HG03196 (cell line): Measurements from ENCODE around the gene MAD2L1BP.
"Not testable (repeated sequence)": the region's sequence is repeated elsewhere in the genome, so short reads cannot be mapped to it uniquely, and the experiment has no call there.

Source experiments
- ATAC-seq: cut with Tn5 transposase; IDR thresholded peaks from one replicate; pipeline ENCODE4 v1.9.1; 2021; ENCODE audit not compliant: unreplicated experiment

Gene MAD2L1BP

DNA sequence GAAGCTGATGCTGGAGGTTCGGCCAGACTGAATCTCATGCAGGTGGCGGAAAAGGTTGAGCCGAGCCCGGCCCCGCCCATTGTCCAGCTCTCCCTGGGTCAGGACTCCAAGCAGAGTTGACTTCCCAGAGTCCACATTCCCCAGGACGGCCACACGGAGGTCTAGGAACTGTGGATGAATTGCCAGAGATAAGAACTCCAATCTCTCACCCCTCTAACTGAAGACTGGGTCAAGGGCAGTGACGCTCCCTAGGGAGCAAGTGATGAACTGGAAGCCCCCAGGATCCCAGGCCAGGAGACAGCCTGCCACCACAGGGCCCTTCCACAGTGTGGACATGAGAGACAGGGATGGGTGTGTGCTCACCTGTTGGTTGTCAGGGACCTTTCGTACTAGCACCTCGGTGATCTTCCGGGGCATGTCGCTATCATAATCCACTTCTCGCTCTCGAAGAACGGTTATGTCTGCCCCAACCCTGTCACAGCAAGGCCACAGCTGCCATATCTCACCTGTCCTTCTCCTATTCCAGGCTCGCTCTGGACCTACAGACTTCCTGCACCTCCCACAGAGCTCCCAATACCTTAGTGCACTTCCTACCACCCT, 10.1 kb upstream of the MAD2L1BP start:
- no peak for ATAC-seq

GRCh38 chr6:43627008-43627825, 8.4 kb upstream of the MAD2L1BP start:
- ATAC-seq = no peak

DNA sequence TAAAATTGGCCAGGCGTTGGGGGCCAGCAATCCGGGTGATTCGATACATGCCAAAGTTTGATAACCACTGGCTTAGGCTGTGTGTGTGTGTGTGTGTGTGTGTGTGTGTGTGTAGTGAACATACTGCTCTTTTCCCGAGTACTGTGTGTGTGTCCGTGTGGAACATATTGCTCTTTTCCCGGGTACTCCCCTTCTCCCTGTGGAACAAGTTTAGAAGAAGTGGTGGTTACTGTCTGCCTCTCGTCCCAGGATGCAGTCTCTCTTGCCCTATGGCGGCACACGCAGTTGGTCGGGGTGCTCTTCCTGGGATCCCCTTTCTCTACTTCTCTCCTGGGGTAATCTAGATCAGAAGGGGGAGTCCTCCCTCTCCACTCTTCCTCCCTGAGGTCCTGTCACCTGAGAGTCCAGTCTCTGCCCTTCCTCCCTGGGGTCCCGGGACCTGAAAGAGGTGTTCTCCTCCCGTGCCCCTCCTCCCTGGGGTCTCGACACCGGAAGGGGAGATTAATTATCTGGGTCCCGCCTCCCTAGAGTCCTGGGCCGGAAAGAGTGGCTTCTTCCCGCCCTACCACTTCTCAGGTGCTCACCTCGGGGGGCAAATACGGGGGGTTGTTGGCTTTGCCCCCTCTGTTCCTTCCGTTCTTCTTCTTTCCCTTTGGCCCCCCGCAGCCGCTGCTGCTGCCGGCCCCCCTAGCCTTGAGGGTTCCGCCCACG, 7.1 kb upstream of the MAD2L1BP start:
- no peak for ATAC-seq

DNA sequence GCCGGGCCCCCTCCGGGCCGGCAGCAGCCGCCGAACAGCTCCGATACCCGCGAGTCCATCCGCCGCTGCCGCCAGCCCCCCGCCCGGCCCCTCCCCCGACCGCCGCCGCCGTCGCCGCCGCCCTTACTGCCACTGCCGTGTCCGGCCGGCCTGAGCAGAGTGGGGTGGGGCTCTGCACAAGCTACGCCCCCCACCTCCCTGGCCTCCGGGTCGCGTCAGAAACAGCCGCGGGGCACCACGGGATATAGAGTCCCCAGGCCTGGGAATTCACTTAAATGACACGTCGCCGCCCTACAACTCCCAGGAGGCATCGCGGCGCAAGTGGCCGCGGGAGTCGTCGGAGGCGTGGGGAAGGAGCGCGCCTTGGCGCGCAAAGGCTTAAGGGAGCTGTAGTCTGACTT, 6.5 kb upstream of the MAD2L1BP start, which contains the start of gene GTPBP2:
GTPBP2 (minus strand) TSS at position 161 of the 401 bp plus-strand sequence; CDS start at position 59, 102 bp downstream.
- peak; percentile 82 for ATAC-seq

- ATAC-seq = peak; percentile 74
These were observed 5.9 kb upstream of the MAD2L1BP start for GRCh38 chr6:43629505-43630300.

DNA sequence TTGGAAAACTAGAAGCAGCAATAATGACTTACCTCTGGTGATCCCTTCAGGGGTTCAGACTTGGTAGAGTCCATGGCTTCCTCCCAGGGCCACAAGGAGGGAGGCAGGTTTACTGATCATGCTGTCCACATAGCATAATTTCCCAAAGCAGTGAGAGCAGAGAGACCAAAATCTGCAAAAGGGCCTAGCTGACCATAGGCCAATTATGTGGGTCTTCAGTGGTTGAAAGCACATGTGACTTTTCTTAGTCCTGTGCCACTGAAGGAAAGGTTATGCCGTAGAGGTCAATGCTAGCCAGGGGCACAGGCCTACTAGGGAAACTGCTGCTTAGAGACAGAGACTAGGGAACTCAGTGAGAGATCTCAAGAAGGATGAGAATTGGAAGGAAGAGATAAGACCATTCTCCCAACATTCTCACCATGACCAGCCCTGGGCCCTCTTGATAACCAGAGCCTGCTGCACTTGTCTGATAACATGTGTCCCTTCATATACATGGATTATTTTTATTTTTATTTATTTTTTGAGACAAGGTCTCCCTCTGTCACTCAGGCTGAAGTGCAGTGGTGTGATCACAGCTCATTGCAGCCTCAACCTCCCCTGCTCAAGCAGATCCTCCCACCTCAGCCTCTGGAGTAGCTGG, 4.5 kb upstream of the MAD2L1BP start:
- ATAC-seq = no peak

GRCh38 chr6:43633002-43633401, 2.6 kb upstream of the MAD2L1BP start:
- not testable (repeated sequence) for ATAC-seq

DNA sequence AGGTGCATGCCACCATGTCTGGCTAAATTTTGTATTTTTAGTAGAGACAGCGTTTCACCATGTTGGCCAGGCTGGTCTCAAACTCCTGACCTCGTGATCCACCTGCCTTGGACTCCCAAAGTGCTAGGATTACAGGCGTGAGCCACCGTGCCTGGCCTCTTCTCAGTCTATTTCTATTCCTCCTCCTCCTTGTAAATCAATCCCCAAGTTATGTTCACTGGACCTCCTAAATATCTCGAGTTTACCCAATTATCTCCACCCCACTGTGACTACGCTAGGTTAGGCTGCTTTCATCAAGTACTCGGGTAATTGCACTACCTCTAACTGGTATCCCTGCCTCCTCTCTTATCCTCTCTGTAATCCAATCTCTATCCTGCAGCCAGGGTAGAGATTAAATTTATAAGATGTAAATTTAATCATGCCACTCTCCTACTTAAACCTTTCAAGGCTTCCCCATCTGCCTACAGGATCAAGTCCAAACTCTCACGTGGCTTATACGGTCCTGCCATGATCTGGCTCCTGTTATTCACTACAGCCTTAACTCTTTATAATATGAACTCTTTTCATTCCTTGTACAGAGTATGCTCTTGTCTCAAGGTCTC, 837 bp upstream of the MAD2L1BP start:
- ATAC-seq = no peak

GRCh38 chr6:43636308-43636659, 644 bp downstream of the MAD2L1BP start:
- ATAC-seq = no peak

DNA sequence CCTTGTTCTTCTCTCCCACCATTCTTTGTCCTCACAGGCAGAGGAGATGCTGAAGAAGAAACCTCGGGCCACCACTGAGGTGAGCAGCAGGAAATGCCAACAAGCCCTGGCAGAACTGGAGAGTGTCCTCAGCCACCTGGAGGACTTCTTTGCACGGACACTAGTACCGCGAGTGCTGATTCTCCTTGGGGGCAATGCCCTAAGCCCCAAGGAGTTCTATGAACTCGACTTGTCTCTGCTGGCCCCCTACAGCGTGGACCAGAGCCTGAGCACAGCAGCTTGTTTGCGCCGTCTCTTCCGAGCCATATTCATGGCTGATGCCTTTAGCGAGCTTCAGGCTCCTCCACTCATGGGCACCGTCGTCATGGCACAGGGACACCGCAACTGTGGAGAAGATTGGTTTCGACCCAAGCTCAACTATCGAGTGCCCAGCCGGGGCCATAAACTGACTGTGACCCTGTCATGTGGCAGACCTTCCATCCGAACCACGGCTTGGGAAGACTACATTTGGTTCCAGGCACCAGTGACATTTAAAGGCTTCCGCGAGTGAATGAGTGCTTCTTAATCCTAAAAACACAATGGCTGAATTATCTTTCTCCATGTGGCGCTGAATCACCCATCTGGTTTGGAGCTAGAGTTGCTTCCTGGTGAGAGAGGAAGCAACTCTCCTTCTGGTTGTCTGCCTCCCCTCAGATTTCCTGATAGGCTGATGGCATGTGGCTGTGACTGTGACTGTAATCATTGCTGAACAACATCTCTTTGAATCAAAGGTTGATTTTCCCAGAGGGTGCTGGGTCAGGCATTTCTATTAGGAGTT, 4.6 kb downstream of the MAD2L1BP start:
- ATAC-seq = no peak

- ATAC-seq = peak; percentile 52
These were observed 9.4 kb downstream of the MAD2L1BP start, which contains the start of gene RSPH9 for GRCh38 chr6:43644940-43645612. Gene RSPH9, plus strand, starts transcription at chr6:43645036. Its CDS starts 63 bp downstream, at chr6:43645099.

GRCh38 chr6:43645613-43645964, 9.9 kb downstream of the MAD2L1BP start:
- peak; percentile 17 for ATAC-seq

GRCh38 chr6:43647613-43648012, 12.0 kb downstream of the MAD2L1BP start:
- no peak for ATAC-seq

- ATAC-seq = no peak
These were observed 12.6 kb downstream of the MAD2L1BP start for GRCh38 chr6:43648248-43648647.

DNA sequence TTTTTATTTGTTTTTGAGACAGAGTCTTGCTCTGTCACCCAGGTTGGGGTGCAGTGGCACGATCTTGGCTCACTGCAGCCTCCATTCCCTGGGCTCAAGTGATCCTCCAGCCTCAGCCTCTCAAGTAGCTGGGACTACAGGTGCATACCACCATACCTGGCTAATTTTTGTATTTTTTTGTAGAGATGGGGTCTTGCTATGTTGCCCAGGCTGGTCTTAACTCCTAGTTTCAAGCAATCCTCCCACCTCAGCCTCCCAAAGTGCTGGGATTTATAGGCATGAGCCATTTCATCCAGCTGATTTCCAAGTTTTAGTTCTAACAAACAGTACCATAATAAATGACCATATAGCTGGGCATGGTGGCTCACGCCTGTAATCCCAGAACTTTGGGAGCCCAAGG, 17.2 kb downstream of the MAD2L1BP start:
- ATAC-seq = not testable (repeated sequence)

- no peak for ATAC-seq
These were observed 21.7 kb downstream of the MAD2L1BP start for GRCh38 chr6:43657221-43657802.

GRCh38 chr6:43658161-43658560, 22.5 kb downstream of the MAD2L1BP start:
- ATAC-seq = no peak

GRCh38 chr6:43662948-43663347, 27.3 kb downstream of the MAD2L1BP start:
- ATAC-seq = not testable (repeated sequence)
